Breast epithelium (tissue), 4 donors: ENCODE measurements around the gene SUSD6. TPM values are rescaled to one million over a fixed set of nuclear protein-coding genes. Genes with fewer than 3 reads are reported as not detected.
A peak's percentile ranks its signal among the peaks of the same experiment; 100 is the strongest.

ENCODE experiments used
- DNase-seq, 2 donors: peaks; one replicate each; pipeline ENCODE4 v3.0.0-alpha.2; 2019; ENCODE audit warnings: low spot score in 2 of 2
- H3K27ac ChIP-seq, 2 donors: fragments of 200-600 bp; sonication (generic) in 1 of 2; one replicate each; pipeline ENCODE4 v1.5.1; 2016 to 2019; ENCODE audit warnings: mild to moderate bottlenecking in 1 of 2
- H3K27me3 ChIP-seq, 2 donors: fragments of 200-600 bp; sonication (generic) in 1 of 2; one replicate each; pipeline versions ENCODE4 v1.5.1 to v1.6.0; 2017 to 2019; ENCODE audit warnings: control low read depth in 1 of 2, mild to moderate bottlenecking in 1 of 2
- H3K36me3 ChIP-seq: fragments of 200-600 bp; one replicate; pipeline ENCODE4 v1.5.1; 2019
- H3K4me1 ChIP-seq, 2 donors: fragments of 200-600 bp; sonication (generic); one replicate each; pipeline ENCODE4 v1.5.1; 2016 to 2019; ENCODE audit warnings: control low read depth in 1 of 2
- H3K4me3 ChIP-seq, 3 donors: fragments of 200-600 bp; sonication (generic); 1 replicate in 2 of 3; 2 replicates in 1 of 3; pipeline ENCODE4 v1.5.1; 2016 to 2019; ENCODE audit warnings: mild to moderate bottlenecking in 3 of 3, moderate library complexity in 2 of 3
- H3K9me3 ChIP-seq, 2 donors: fragments of 200-600 bp; sonication (generic) in 1 of 2; one replicate each; pipeline ENCODE4 v1.5.1; 2016 to 2019; ENCODE audit warnings: control low read depth in 1 of 2
- CTCF ChIP-seq, 3 donors: fragments of 450-650 bp; IDR thresholded peaks; one replicate each; pipeline ENCODE4 v1.5.1; 2016 to 2017; ENCODE audit warnings: antibody characterized with exemption in 3 of 3, mild to moderate bottlenecking in 3 of 3, moderate library complexity in 3 of 3
- POLR2A ChIP-seq: fragments of 450-650 bp; IDR thresholded peaks from one replicate; pipeline ENCODE4 v1.6.1; 2016; ENCODE audit warnings: antibody characterized with exemption, mild to moderate bottlenecking, moderate library complexity
- POLR2AphosphoS5 ChIP-seq, 3 donors: sonication (generic); formaldehyde crosslinking; IDR thresholded peaks; one replicate each; pipeline ENCODE4 v1.6.1; 2017; ENCODE audit warnings: antibody characterized with exemption in 3 of 3
- intact Hi-C: fragments of 100-400 bp; cut with DNase I; formaldehyde crosslinking; loops from one replicate; pipeline ENCODE4 v1.15.1; 2023; ENCODE audit warnings: low total_unique reads
- total RNA-seq, 3 donors: library from RNA; depleted of rRNA; stranded (reverse); fragments of >200 nt; gene quantifications; one replicate each; pipeline ENCODE4 v1.1.0, GENCODE V29; 2016

The SUSD6 gene
- total RNA-seq, 3 donors from 2014 or later: 30.2 to 55.9 (median 55.7) TPM

GRCh38 chr14:69586404-69586803 lies 25.0 kb upstream of the SUSD6 start:
- no peak for TF ChIP-seq CTCF (IDR thresholded peaks at IDR 0.05)
- TF ChIP-seq POLR2AphosphoS5 (IDR thresholded peaks at IDR 0.05): no peak
- TF ChIP-seq POLR2A: no peak
- Histone ChIP-seq H3K4me3 (no peak overlapping the region), H3K36me3 (no peaks in the 10 kb centered on the region), H3K27me3 (no peaks in the 10 kb centered on the region), H3K9me3 (no peaks in the 10 kb centered on the region), H3K4me1 (no peaks in the 10 kb centered on the region), H3K27ac (peak overlapping the region in 1 of 2 donors; percentile 25)
- intact Hi-C loops: loop anchor here (5.0 kb wide), 1 partner anchor 141 kb away; no protein-coding TSS in a partner anchor
- no peak for DNase-seq

DNA sequence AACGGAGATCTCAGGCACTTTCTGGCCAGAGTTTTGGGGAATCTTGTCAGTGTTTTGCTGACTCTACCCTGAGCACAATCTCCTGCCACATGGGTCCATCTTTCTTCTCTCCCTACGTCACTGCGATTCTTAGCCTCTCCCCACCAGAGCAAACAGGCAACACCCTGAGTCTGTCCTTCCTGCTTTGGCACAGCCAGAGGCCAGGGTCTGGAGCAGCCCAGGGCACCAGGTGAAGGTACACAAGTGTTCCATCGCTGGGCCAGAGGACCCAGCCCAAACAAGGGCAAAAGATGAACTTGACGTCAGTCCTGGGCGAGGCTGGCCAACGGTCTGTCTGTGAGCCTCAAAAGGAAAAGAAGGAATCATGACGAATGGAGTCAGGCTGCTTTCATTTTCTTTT lies 24.0 kb upstream of the SUSD6 start:
- intact Hi-C loops: loop anchor here (5.0 kb wide), 1 partner anchor 140 kb away; no protein-coding TSS in a partner anchor
- H3K36me3 ChIP-seq: no peaks in the 10 kb centered on the region
- no peak for DNase-seq
- no peak for TF ChIP-seq CTCF (IDR thresholded peaks at IDR 0.05)
- no peak for TF ChIP-seq POLR2A
- no peaks in the 10 kb centered on the region for H3K9me3 ChIP-seq
- H3K4me1 ChIP-seq: no peaks in the 10 kb centered on the region
- H3K27me3 ChIP-seq: no peaks in the 10 kb centered on the region
- no peak overlapping the region for H3K27ac ChIP-seq
- no peak overlapping the region for H3K4me3 ChIP-seq

DNA sequence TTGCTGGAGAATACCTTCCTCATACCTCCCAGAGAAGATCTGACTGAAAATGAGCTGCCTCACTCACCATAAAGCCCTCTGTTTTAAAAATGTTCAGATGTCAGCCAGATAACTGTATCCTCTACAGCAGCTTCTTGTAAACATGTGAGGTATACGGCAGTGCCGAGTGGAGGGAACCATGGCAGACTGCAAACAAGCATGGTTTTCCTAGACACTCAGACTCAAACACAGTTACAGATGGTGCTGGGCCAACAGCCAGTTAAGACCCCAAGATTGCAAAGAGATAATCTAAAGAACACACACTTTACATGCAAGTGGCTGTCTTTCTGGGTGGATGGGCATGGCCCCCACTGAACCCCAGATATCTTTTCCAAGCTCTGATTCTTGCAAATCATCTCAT lies 20.1 kb upstream of the SUSD6 start:
- no peaks in the 10 kb centered on the region for H3K4me1 ChIP-seq
- H3K27ac ChIP-seq: no peak overlapping the region
- H3K9me3 ChIP-seq: no peaks in the 10 kb centered on the region
- no peaks in the 10 kb centered on the region for H3K27me3 ChIP-seq
- no peak for TF ChIP-seq POLR2A
- no peak for TF ChIP-seq CTCF (IDR thresholded peaks at IDR 0.05)
- TF ChIP-seq POLR2AphosphoS5 (IDR thresholded peaks at IDR 0.05): no peak
- intact Hi-C loops: no loop called here
- H3K36me3 ChIP-seq: no peaks in the 10 kb centered on the region
- DNase-seq: no peak
- no peak overlapping the region for H3K4me3 ChIP-seq

- peak overlapping the region in 2 of 3 donors; percentile 28 to 44 for H3K4me3 ChIP-seq
- H3K9me3 ChIP-seq: no peaks in the 10 kb centered on the region
- H3K27ac ChIP-seq: peak overlapping the region; percentile 43 to 50
- no peaks in the 10 kb centered on the region for H3K4me1 ChIP-seq
- H3K27me3 ChIP-seq: no peaks in the 10 kb centered on the region
- no peak for TF ChIP-seq CTCF (IDR thresholded peaks at IDR 0.05)
- no peak for DNase-seq
- H3K36me3 ChIP-seq: no peaks in the 10 kb centered on the region
- intact Hi-C loops: no loop called here
Observed at GRCh38 chr14:69593018-69593677, 18.2 kb upstream of the SUSD6 start.

GRCh38 chr14:69594846-69595245 lies 16.6 kb upstream of the SUSD6 start:
- intact Hi-C loops: no loop called here
- no peaks in the 10 kb centered on the region for H3K36me3 ChIP-seq
- DNase-seq: no peak

More at GRCh38 chr14:69594846-69595245, 16.6 kb upstream of the SUSD6 start:
- H3K27me3 ChIP-seq: no peaks in the 10 kb centered on the region
- no peaks in the 10 kb centered on the region for H3K9me3 ChIP-seq
- peak overlapping the region in 1 of 2 donors; percentile 19 for H3K27ac ChIP-seq
- TF ChIP-seq POLR2AphosphoS5 (IDR thresholded peaks at IDR 0.05) (no peak), POLR2A (no peak), CTCF (IDR thresholded peaks at IDR 0.05) (no peak)
- H3K4me3 ChIP-seq: no peak overlapping the region
- no peaks in the 10 kb centered on the region for H3K4me1 ChIP-seq
